ENCODE measurements around the gene SP140. TPM values are rescaled to one million over a fixed set of nuclear protein-coding genes. Genes with fewer than 3 reads are reported as not detected.

The SP140 gene
- total RNA-seq, 4 donors from 2014 or later: 1.3 to 2.4 (median 1.4) TPM; not detected in 1

GRCh38 chr2:230360028-230360427, 134.5 kb downstream of the SP140 start:
- TF ChIP-seq CTCF (IDR thresholded peaks at IDR 0.05) (no peak), POLR2A (IDR thresholded peaks at IDR 0.05) (no peak)
- 31 to 32% methylated on average over 1 of the region's 1 CpG for WGBS, 2 donors
- DNase-seq (ENCODE audit: low spot score in 2 of 2): no peak
- no peak overlapping the region for H3K4me3 ChIP-seq (ENCODE audit: low read depth, poor library complexity, severe bottlenecking)
- intact Hi-C loops (cut with DNase I; ENCODE audit: low total_unique reads): no loop called here

DNA sequence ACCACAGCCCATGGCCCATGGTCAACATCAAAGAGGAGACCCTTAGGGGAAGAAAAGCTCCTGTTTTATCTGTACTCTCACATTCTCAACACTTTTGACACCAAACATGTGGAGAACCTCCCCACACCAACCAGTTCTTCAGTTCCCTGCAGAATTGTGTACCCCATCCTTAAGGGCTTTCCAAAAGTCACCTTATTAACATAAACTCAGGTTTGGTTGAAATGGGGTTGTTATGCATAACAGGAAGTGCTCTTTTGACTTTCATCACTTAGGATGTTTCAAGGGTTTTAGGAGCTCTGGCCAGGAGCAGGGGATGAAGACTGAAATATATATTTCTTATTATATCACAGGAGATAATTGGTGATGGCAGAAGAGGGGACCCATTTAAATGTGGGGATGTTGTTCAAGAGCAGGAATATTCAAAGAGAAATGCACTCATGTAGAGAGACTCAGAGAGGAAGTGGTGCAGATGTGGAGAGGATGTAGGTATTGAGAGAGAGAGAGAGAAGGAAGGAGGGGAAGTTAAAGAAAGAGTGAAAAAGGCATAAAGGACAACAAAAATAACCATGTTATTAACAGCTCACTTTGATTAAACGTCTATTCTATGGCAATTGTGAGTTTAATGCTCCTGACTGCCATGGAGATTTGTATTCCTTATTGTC, 136.6 kb downstream of the SP140 start:
- no peak overlapping the region for H3K4me3 ChIP-seq (ENCODE audit: low read depth, poor library complexity, severe bottlenecking)
- WGBS, 2 donors: 63 to 69% methylated on average over 1 of the region's 1 CpG
- no peak for DNase-seq (ENCODE audit: low spot score in 2 of 2)
- TF ChIP-seq CTCF (IDR thresholded peaks at IDR 0.05) (no peak), POLR2A (IDR thresholded peaks at IDR 0.05) (no peak)
- intact Hi-C loops (cut with DNase I; ENCODE audit: low total_unique reads): no loop called here

Other genes with a start within 250 kb of the SP140 start
- 1 to 10 TPM; 5.2 to 9.9 (median 7.9) TPM for gene SLC16A14, start 156.8 kb upstream of the SP140 start, total RNA-seq
- 10 to 100 TPM; 12.9 to 23.8 (median 19.1) TPM for gene SP110, start 5.8 kb upstream of the SP140 start, total RNA-seq
- gene SP140L, start 101.5 kb downstream of the SP140 start, total RNA-seq: 1 to 10 TPM in 2 of 4 donors, under 1 TPM in 2; 0.25 to 9.5 (median 1.1) TPM
- gene SP100, start 190.5 kb downstream of the SP140 start, total RNA-seq: 10 to 100 TPM; 48.1 to 74.6 (median 58.1) TPM